MCF 10A (cell line): ENCODE data around the gene PLA2G2E. TPM values are rescaled to one million over a fixed set of nuclear protein-coding genes. Genes with fewer than 3 reads are reported as not detected.

Source experiments
- BruUV-seq: library from RNA; stranded (reverse); fragments of 400-500 nt; replicated peaks from 2 replicates; lab custom pipeline; 2021; lab: Mats Ljungman, UMichigan
- CTCF ChIA-PET: fragments of 300-600 bp; sonication (Branson Sonifier 250); formaldehyde crosslinking; extraction: SDS; loops from one replicate; lab custom pipeline; 2021; ENCODE audit warnings: antibody characterized with exemption, inconsistent platforms; lab: Yijun Ruan, JAX
- POLR2A ChIA-PET: fragments of 300-600, 350-650 bp; sonication (Branson Sonifier 250); formaldehyde crosslinking; extraction: SDS; loops from one replicate; lab custom pipeline; 2020; ENCODE audit warnings: antibody characterized with exemption, inconsistent platforms; lab: Yijun Ruan, JAX
- DNase-seq: peaks from one replicate; pipeline ENCODE4 v3.0.0-alpha.2; 2018; ENCODE audit not compliant: unreplicated experiment
- H3K27ac Mint-ChIP-seq: one replicate; pipeline ENCODE4 v1.8.0; 2022; ENCODE audit warnings: mild to moderate bottlenecking, low read depth, mixed read lengths; ENCODE audit not compliant: unreplicated experiment
- H3K27me3 Mint-ChIP-seq: one replicate; pipeline ENCODE4 v1.8.0; 2022; ENCODE audit warnings: mixed read lengths; ENCODE audit not compliant: insufficient read depth, unreplicated experiment
- H3K36me3 Mint-ChIP-seq: one replicate; pipeline ENCODE4 v1.8.0; 2022; ENCODE audit warnings: mild to moderate bottlenecking, moderate library complexity, mixed read lengths; ENCODE audit not compliant: insufficient read depth, unreplicated experiment
- H3K4me1 Mint-ChIP-seq: one replicate; pipeline ENCODE4 v1.8.0; 2022; ENCODE audit warnings: mixed read lengths; ENCODE audit not compliant: insufficient read depth, unreplicated experiment
- H3K4me3 Mint-ChIP-seq: one replicate; pipeline ENCODE4 v1.8.0; 2022; ENCODE audit warnings: mild to moderate bottlenecking, moderate library complexity, mixed read lengths; ENCODE audit not compliant: unreplicated experiment
- H3K9me3 Mint-ChIP-seq: one replicate; pipeline ENCODE4 v1.8.0; 2022; ENCODE audit warnings: mixed read lengths; ENCODE audit not compliant: unreplicated experiment
- CTCF ChIP-seq: fragments of 200-600 bp; IDR thresholded peaks from one replicate; pipeline ENCODE4 v1.8.0; 2022; ENCODE audit warnings: antibody characterized with exemption, mild to moderate bottlenecking; ENCODE audit not compliant: unreplicated experiment
- intact Hi-C: fragments of 100-400 bp; cut with micrococcal nuclease; formaldehyde crosslinking; loops from 2 replicates; pipeline ENCODE4 v1.14.1; 2022
- total RNA-seq: library from RNA; stranded (reverse); gene quantifications from 2 replicates; pipeline ENCODE4 v1.2.3, GENCODE V29; 2022

Gene PLA2G2E
- total RNA-seq, 1 experiment from 2014 or later = not detected

GRCh38 chr1:19879661-19880060 lies 43.8 kb downstream of the PLA2G2E start:
- Mint-ChIP-seq H3K4me3 (no peak overlapping the region), H3K36me3 (no peaks in the 10 kb centered on the region), H3K27ac (no peak overlapping the region), H3K9me3 (no peaks in the 10 kb centered on the region), H3K27me3 (no peaks in the 10 kb centered on the region), H3K4me1 (peaks cover 23% of the 10 kb centered on the region)
- intact Hi-C loops = no loop called here
- no peak for DNase-seq
- BruUV-seq = no TSS peak
- POLR2A ChIA-PET = no interaction called here
- no peak for TF ChIP-seq CTCF
- CTCF ChIA-PET = interaction anchor here (0.6 to 0.8 kb wide), 3 partner anchors 112 to 482 kb away, joined by 3 to 5 read pairs (median 3); no protein-coding TSS in a partner anchor

- TF ChIP-seq CTCF = no peak
- intact Hi-C loops = no loop called here
- DNase-seq = no peak
- H3K27ac Mint-ChIP-seq = no peak overlapping the region
- peaks cover 19% of the 10 kb centered on the region for H3K4me1 Mint-ChIP-seq
- no peaks in the 10 kb centered on the region for H3K9me3 Mint-ChIP-seq
- BruUV-seq = no TSS peak
- H3K4me3 Mint-ChIP-seq = no peak overlapping the region
- ChIA-PET POLR2A (interaction anchor here (0.5 kb wide), 1 partner anchor 30 kb away, joined by 3 read pairs; no protein-coding TSS in a partner anchor), CTCF (interaction anchor here (0.6 kb wide), 1 partner anchor 482 kb away, joined by 5 read pairs; no protein-coding TSS in a partner anchor)
- H3K27me3 Mint-ChIP-seq = no peaks in the 10 kb centered on the region
- no peaks in the 10 kb centered on the region for H3K36me3 Mint-ChIP-seq
Measured at GRCh38 chr1:19879227-19879626, 44.2 kb downstream of the PLA2G2E start.

GRCh38 chr1:19878637-19878985 lies 44.8 kb downstream of the PLA2G2E start:
- ChIA-PET POLR2A (interaction anchor here (0.5 kb wide), 1 partner anchor 30 kb away, joined by 3 read pairs; no protein-coding TSS in a partner anchor), CTCF (no interaction called here)
- Mint-ChIP-seq H3K27ac (no peak overlapping the region), H3K36me3 (no peaks in the 10 kb centered on the region), H3K4me3 (no peak overlapping the region), H3K4me1 (peaks cover 14% of the 10 kb centered on the region), H3K27me3 (no peaks in the 10 kb centered on the region), H3K9me3 (no peaks in the 10 kb centered on the region)
- BruUV-seq = no TSS peak
- TF ChIP-seq CTCF = no peak
- DNase-seq = no peak
- intact Hi-C loops = no loop called here

- Mint-ChIP-seq H3K27me3 (peaks cover 6% of the 10 kb centered on the region), H3K27ac (no peak overlapping the region), H3K4me1 (peaks cover 8% of the 10 kb centered on the region), H3K4me3 (no peak overlapping the region), H3K36me3 (no peaks in the 10 kb centered on the region), H3K9me3 (no peaks in the 10 kb centered on the region)
- DNase-seq = peak; percentile 66
- CTCF ChIA-PET = interaction anchor here (0.7 to 1.1 kb wide), 2 partner anchors 96 to 537 kb away, joined by 3 to 4 read pairs; no protein-coding TSS in a partner anchor
- TF ChIP-seq CTCF = no peak
- no TSS peak for BruUV-seq
- POLR2A ChIA-PET = no interaction called here
- intact Hi-C loops = no loop called here
Measured at GRCh38 chr1:19877821-19878636, 45.4 kb downstream of the PLA2G2E start.
